Loucy (cell line): ENCODE results near the gene BMI1.

Experiments
- H2AFZ ChIP-seq: fragments of 200-600 bp; sonication (generic); 2 replicates; pipeline ENCODE4 v1.6.0; 2016; ENCODE audit warnings: antibody characterized with exemption, mild to moderate bottlenecking, low read length, moderate library complexity
- H3F3A ChIP-seq: fragments of 200-600 bp; 2 replicates; pipeline ENCODE4 v1.6.0; 2016; ENCODE audit warnings: antibody characterized with exemption, low read depth, mild to moderate bottlenecking
- H3K27me3 ChIP-seq: fragments of 200-600 bp; sonication (generic); 2 replicates; pipeline ENCODE4 v1.6.1; 2014; ENCODE audit warnings: low read length, mild to moderate bottlenecking; ENCODE audit not compliant: insufficient read depth, poor library complexity, severe bottlenecking
- H3K36me3 ChIP-seq: fragments of 200-600 bp; sonication (generic); 2 replicates; pipeline ENCODE4 v1.6.1; 2016; ENCODE audit warnings: low read length; ENCODE audit not compliant: insufficient read depth
- H3K4me1 ChIP-seq: fragments of 200-600 bp; sonication (generic); 2 replicates; pipeline ENCODE4 v1.5.1; 2014; ENCODE audit warnings: low read length, mild to moderate bottlenecking; ENCODE audit not compliant: insufficient read depth, poor library complexity, severe bottlenecking
- H3K4me2 ChIP-seq: fragments of 200-600 bp; sonication (generic); 2 replicates; pipeline ENCODE4 v1.6.0; 2014; ENCODE audit warnings: antibody characterized with exemption, low read length, low read depth, mild to moderate bottlenecking; ENCODE audit not compliant: poor library complexity, severe bottlenecking
- H3K4me3 ChIP-seq: fragments of 200-600 bp; sonication (generic); 2 replicates; pipeline ENCODE4 v1.5.1; 2014; ENCODE audit warnings: low read length, mild to moderate bottlenecking, mixed read lengths; ENCODE audit not compliant: poor library complexity, severe bottlenecking
- H3K79me2 ChIP-seq: fragments of 200-600 bp; sonication (generic); 2 replicates; pipeline ENCODE4 v1.6.1; 2014; ENCODE audit warnings: low read length; ENCODE audit not compliant: insufficient read depth
- H3K9ac ChIP-seq: fragments of 200-600 bp; sonication (generic); 2 replicates; pipeline ENCODE4 v1.6.0; 2014; ENCODE audit warnings: mild to moderate bottlenecking, low read depth, low read length, moderate library complexity; ENCODE audit not compliant: poor library complexity, severe bottlenecking
- H3K9me2 ChIP-seq: fragments of 200-600 bp; sonication (generic); replicated peaks from 2 replicates; pipeline ENCODE4 v1.6.1; 2016; ENCODE audit warnings: low read depth, low read length, mixed read lengths
- H3K9me3 ChIP-seq: fragments of 200-600 bp; sonication (generic); 2 replicates; pipeline ENCODE4 v1.6.1; 2014; ENCODE audit warnings: mild to moderate bottlenecking, antibody characterized with exemption, low read length, low read depth; ENCODE audit not compliant: insufficient read depth
- H4K20me1 ChIP-seq: fragments of 200-600 bp; sonication (generic); 2 replicates; pipeline ENCODE4 v1.6.0; 2014; ENCODE audit warnings: antibody characterized with exemption, low read length, mild to moderate bottlenecking; ENCODE audit not compliant: insufficient read depth, poor library complexity, severe bottlenecking
- CTCF ChIP-seq: fragments of 200-600 bp; sonication (generic); conservative IDR thresholded peaks from 2 replicates; pipeline ENCODE4 v1.5.1; 2014; ENCODE audit warnings: mild to moderate bottlenecking, antibody characterized with exemption, low read length
- EZH2phosphoT487 ChIP-seq: fragments of 200-600 bp; IDR thresholded peaks from 2 replicates; pipeline ENCODE4 v1.6.1; 2018; ENCODE audit warnings: antibody characterized with exemption, mild to moderate bottlenecking, moderate library complexity, borderline replicate concordance

The BMI1 gene

GRCh38 chr10:22374489-22375126 lies 53.7 kb downstream of the BMI1 start:
- Histone ChIP-seq H3K4me3 (no peak overlapping the region), H4K20me1 (no peaks in the 10 kb centered on the region), H3K79me2 (no peaks in the 10 kb centered on the region), H3K4me1 (peaks cover 12% of the 10 kb centered on the region), H3K9ac (no peak overlapping the region), H3K4me2 (no peak overlapping the region), H3K9me3 (no peaks in the 10 kb centered on the region), H3F3A (no peaks in the 10 kb centered on the region), H3K27me3 (no peaks in the 10 kb centered on the region), H3K9me2 (no peaks in the 10 kb centered on the region), H2AFZ (no peak overlapping the region), H3K36me3 (no peaks in the 10 kb centered on the region)
- no peak for TF ChIP-seq EZH2phosphoT487
- no peak for TF ChIP-seq CTCF

GRCh38 chr10:22379059-22379458 lies 58.2 kb downstream of the BMI1 start:
- H2AFZ ChIP-seq: peak overlapping the region; percentile 32
- no peak overlapping the region for H3K4me3 ChIP-seq
- H3K79me2 ChIP-seq: no peaks in the 10 kb centered on the region
- H3F3A ChIP-seq: no peaks in the 10 kb centered on the region
- TF ChIP-seq EZH2phosphoT487: no peak
- TF ChIP-seq CTCF: no peak
- no peaks in the 10 kb centered on the region for H3K9me2 ChIP-seq
- no peaks in the 10 kb centered on the region for H3K9me3 ChIP-seq
- peaks cover 3% of the 10 kb centered on the region for H3K4me1 ChIP-seq
- no peaks in the 10 kb centered on the region for H4K20me1 ChIP-seq
- H3K36me3 ChIP-seq: no peaks in the 10 kb centered on the region
- H3K4me2 ChIP-seq: no peak overlapping the region
- H3K27me3 ChIP-seq: no peaks in the 10 kb centered on the region
- no peak overlapping the region for H3K9ac ChIP-seq
